ENCODE measurements around the gene SULF2. TPM values are rescaled to one million over a fixed set of nuclear protein-coding genes. Genes with fewer than 3 reads are reported as not detected.

SULF2 gene
- total RNA-seq, 1 donor from 2014 or later = 62.1 TPM

DNA sequence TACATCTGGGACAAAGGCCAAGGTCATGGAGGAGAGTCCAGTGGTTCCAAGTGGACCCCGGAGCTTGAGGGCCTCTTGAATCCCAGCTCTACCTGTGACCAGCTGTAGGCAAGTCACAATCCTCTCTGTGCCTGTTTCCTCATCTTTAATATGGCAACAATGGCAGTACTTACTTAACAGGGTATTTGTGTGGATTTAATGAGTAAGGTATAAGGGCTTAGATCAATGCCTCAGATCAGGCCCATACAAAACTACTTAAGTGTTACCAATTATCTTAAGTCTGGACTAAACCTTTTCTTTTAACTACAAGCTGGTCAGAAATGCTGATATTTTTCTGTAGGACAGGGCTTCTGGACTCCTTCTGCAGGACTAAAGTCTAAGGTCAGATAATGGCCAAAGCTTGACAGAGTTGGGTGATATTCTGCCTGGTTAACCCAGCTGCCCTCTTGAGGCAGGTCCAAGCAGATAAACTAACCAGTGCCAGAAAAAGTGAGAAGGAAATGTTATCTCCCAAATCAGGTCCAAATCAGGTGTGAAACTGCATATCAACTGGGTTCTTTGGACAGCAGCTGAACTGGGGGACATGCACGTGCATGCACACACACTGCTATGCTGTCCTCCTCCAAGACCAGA lies 2.2 kb downstream of the SULF2 start:
- TF ChIP-seq, protein P1, sequence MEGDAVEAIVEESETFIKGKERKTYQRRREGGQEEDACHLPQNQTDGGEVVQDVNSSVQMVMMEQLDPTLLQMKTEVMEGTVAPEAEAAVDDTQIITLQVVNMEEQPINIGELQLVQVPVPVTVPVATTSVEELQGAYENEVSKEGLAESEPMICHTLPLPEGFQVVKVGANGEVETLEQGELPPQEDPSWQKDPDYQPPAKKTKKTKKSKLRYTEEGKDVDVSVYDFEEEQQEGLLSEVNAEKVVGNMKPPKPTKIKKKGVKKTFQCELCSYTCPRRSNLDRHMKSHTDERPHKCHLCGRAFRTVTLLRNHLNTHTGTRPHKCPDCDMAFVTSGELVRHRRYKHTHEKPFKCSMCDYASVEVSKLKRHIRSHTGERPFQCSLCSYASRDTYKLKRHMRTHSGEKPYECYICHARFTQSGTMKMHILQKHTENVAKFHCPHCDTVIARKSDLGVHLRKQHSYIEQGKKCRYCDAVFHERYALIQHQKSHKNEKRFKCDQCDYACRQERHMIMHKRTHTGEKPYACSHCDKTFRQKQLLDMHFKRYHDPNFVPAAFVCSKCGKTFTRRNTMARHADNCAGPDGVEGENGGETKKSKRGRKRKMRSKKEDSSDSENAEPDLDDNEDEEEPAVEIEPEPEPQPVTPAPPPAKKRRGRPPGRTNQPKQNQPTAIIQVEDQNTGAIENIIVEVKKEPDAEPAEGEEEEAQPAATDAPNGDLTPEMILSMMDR (IDR thresholded peaks at IDR 0.05; ENCODE audit: unreplicated experiment) = no peak
- Mint-ChIP-seq H3K9me3 (ENCODE audit: unreplicated experiment) (no peaks in the 10 kb centered on the region), H3K36me3 (ENCODE audit: low read depth, unreplicated experiment) (no peaks in the 10 kb centered on the region), H3K27ac (ENCODE audit: unreplicated experiment) (no peak overlapping the region), H3K4me3 (ENCODE audit: unreplicated experiment) (peak overlapping the region; percentile 87), H3K4me1 (ENCODE audit: unreplicated experiment) (peaks cover 8% of the 10 kb centered on the region), H3K27me3 (ENCODE audit: unreplicated experiment) (peaks cover 6% of the 10 kb centered on the region)
- no peak for DNase-seq (ENCODE audit: low spot score)

DNA sequence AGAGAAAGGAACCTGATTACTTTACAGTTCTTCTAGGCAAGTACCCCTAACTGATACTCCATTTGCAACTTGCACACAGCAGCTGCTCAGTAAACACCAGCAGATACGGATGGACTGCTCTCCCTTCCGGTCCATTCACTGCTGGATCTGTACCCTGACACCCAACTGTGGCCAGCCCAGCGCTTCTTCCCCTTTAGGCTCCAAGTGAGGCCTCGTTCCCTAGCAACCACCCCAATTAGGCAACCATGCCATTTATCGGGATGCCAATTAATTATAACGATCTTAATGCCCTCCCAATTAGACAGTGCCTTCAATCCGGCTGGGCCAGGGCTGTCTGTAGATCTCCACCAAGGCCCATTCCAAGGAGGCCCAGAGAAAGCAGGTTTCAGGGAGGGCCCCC lies 3.2 kb downstream of the SULF2 start:
- Mint-ChIP-seq H3K4me3 (ENCODE audit: unreplicated experiment) (no peak overlapping the region), H3K27ac (ENCODE audit: unreplicated experiment) (no peak overlapping the region), H3K27me3 (ENCODE audit: unreplicated experiment) (peaks cover 6% of the 10 kb centered on the region), H3K4me1 (ENCODE audit: unreplicated experiment) (peaks cover 8% of the 10 kb centered on the region), H3K36me3 (ENCODE audit: low read depth, unreplicated experiment) (no peaks in the 10 kb centered on the region), H3K9me3 (ENCODE audit: unreplicated experiment) (no peaks in the 10 kb centered on the region)
- no peak for DNase-seq (ENCODE audit: low spot score)
- TF ChIP-seq, protein P1 (IDR thresholded peaks at IDR 0.05; ENCODE audit: unreplicated experiment) = no peak

DNA sequence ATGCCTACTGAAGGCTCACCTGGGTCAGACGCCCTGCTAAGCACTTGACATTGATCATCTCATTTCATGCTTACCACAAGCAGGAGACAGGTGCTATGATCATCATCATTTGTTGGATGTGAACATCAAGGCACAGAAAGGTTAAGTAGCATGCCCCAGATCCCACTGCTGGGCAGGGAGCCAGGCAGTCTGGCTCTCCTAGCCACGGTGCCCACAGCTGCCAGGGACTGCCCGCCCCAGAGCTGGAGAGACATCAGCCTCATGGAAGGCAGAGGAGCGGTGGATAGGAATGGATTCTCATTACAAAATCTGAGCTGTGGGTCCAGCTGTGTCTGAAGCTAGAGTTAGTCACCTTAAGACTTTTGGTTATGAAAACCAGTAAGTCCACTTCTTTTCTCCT lies 3.6 kb downstream of the SULF2 start:
- H3K27me3 Mint-ChIP-seq (ENCODE audit: unreplicated experiment) = peaks cover 6% of the 10 kb centered on the region
- no peak overlapping the region for H3K4me3 Mint-ChIP-seq (ENCODE audit: unreplicated experiment)
- peaks cover 8% of the 10 kb centered on the region for H3K4me1 Mint-ChIP-seq (ENCODE audit: unreplicated experiment)
- no peaks in the 10 kb centered on the region for H3K36me3 Mint-ChIP-seq (ENCODE audit: low read depth, unreplicated experiment)
- no peaks in the 10 kb centered on the region for H3K9me3 Mint-ChIP-seq (ENCODE audit: unreplicated experiment)
- no peak for DNase-seq (ENCODE audit: low spot score)
- TF ChIP-seq, protein P1 (IDR thresholded peaks at IDR 0.05; ENCODE audit: unreplicated experiment) = no peak
- H3K27ac Mint-ChIP-seq (ENCODE audit: unreplicated experiment) = no peak overlapping the region

DNA sequence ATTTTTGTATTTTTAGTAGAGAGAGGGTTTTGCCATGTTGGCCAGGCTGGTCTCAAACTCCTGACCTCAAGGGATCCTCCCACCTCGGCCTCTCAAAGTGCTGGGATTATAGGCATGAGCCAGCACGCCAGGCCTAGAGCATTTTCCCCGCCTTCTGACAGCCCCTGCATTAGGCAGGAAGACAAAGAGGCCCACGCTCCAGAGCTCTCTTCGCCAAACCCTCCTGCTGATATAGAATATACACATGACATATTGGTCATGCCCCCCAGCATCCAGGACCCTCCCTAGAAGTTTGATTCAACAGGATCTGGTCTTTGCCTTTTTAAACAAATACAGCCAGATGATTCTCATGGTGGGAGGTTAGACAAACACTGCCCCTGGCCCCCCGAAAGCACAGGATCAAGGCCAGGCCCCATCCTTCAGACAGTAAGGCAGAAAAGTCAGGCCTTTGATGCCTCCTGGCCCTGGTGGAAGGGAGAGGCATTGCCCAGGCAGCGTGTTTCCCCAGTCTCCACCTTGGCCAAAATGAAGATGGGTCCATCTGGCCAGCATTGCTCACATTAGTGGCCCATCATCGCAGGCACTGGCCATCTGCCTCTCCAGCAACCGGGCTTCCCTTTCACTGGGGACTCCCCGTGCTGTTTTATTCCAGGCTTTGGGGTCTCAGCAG lies 4.4 kb downstream of the SULF2 start:
- Mint-ChIP-seq H3K4me1 (ENCODE audit: unreplicated experiment) (peaks cover 8% of the 10 kb centered on the region), H3K27ac (ENCODE audit: unreplicated experiment) (no peak overlapping the region), H3K36me3 (ENCODE audit: low read depth, unreplicated experiment) (no peaks in the 10 kb centered on the region), H3K27me3 (ENCODE audit: unreplicated experiment) (peaks cover 6% of the 10 kb centered on the region), H3K4me3 (ENCODE audit: unreplicated experiment) (no peak overlapping the region), H3K9me3 (ENCODE audit: unreplicated experiment) (no peaks in the 10 kb centered on the region)
- TF ChIP-seq, protein P1 (IDR thresholded peaks at IDR 0.05; ENCODE audit: unreplicated experiment) = no peak
- no peak for DNase-seq (ENCODE audit: low spot score)

Data from endothelial cell (in vitro differentiated cells).